HEK293 (cell line): ENCODE measurements around the gene COL5A1.

ENCODE experiments used
- CTCF ChIA-PET: fragments of 350-600 bp; formaldehyde crosslinking; extraction: SDS; loops from one replicate; lab custom pipeline; 2021; ENCODE audit warnings: antibody characterized with exemption; lab: Yijun Ruan, JAX
- POLR2A ChIA-PET: fragments of 300-600 bp; formaldehyde crosslinking; extraction: SDS; loops from one replicate; lab custom pipeline; 2020; ENCODE audit warnings: antibody characterized with exemption, inconsistent platforms; lab: Yijun Ruan, JAX
- H3K27ac ChIP-seq: fragments of 200-500 bp; sonication (Bioruptor generic); 2 replicates; pipeline ENCODE4 v1.5.1; 2014; ENCODE audit warnings: low read depth, low read length, control low read depth, inconsistent platforms; ENCODE audit errors: extremely low read depth
- H3K36me3 ChIP-seq, 2 experiments: fragments of 200-500 bp in 1 of 2; sonication (Bioruptor generic) in 1 of 2; 1 replicate in 1 of 2; 2 replicates in 1 of 2; pipeline ENCODE4 v1.5.1; 2014 to 2017; ENCODE audit warnings: inconsistent platforms in 2 of 2, low read length in 2 of 2; ENCODE audit not compliant: control insufficient read depth in 2 of 2, insufficient read depth in 1 of 2
- H3K4me1 ChIP-seq: fragments of 200-500 bp; sonication (Bioruptor generic); 2 replicates; pipeline ENCODE4 v1.5.1; 2014; ENCODE audit warnings: mild to moderate bottlenecking, low read length, inconsistent platforms; ENCODE audit not compliant: control insufficient read depth, insufficient read depth
- H3K4me3 ChIP-seq: 2 replicates; pipeline ENCODE4 v1.5.1; 2011; ENCODE audit warnings: low read depth, mild to moderate bottlenecking, control low read depth, low read length, moderate library complexity
- H3K9me3 ChIP-seq: fragments of 200-500 bp; sonication (Bioruptor generic); 2 replicates; pipeline ENCODE4 v1.5.1; 2014; ENCODE audit warnings: low read depth, low read length, inconsistent platforms; ENCODE audit not compliant: control insufficient read depth, insufficient read depth
- GLIS2 ChIP-seq: fragments of 450-650 bp; formaldehyde crosslinking; IDR thresholded peaks from 2 replicates; pipeline ENCODE4 v1.5.1; 2016; ENCODE audit warnings: missing biosample characterization, missing genetic modification characterization
- KLF17 ChIP-seq: fragments of 450-650 bp; formaldehyde crosslinking; IDR thresholded peaks from 2 replicates; pipeline ENCODE4 v1.5.1; 2016; ENCODE audit warnings: missing biosample characterization, missing genetic modification characterization
- PRDM1 ChIP-seq: fragments of 450-650 bp; formaldehyde crosslinking; IDR thresholded peaks from 2 replicates; pipeline ENCODE4; 2016; ENCODE audit warnings: missing biosample characterization, missing genetic modification characterization
- SCRT2 ChIP-seq: fragments of 450-650 bp; formaldehyde crosslinking; IDR thresholded peaks from 2 replicates; pipeline ENCODE4 v1.5.1; 2016; ENCODE audit warnings: missing biosample characterization, missing genetic modification characterization
- SETDB1 ChIP-seq: IDR thresholded peaks from one replicate; pipeline ENCODE4 v1.6.1; 2017; ENCODE audit warnings: mild to moderate bottlenecking, low read length, moderate library complexity, mixed read lengths; ENCODE audit not compliant: insufficient read length
- ZBTB11 ChIP-seq: fragments of 450-650 bp; formaldehyde crosslinking; conservative IDR thresholded peaks from 2 replicates; pipeline ENCODE4 v1.5.1; 2016; ENCODE audit warnings: low read depth, missing biosample characterization, missing genetic modification characterization
- ZBTB20 ChIP-seq: fragments of 450-650 bp; formaldehyde crosslinking; IDR thresholded peaks from 2 replicates; pipeline ENCODE4 v1.5.1; 2016; ENCODE audit warnings: missing biosample characterization, missing genetic modification characterization
- ZFP37 ChIP-seq: fragments of 450-650 bp; formaldehyde crosslinking; IDR thresholded peaks from 2 replicates; pipeline ENCODE4 v1.5.1; 2016; ENCODE audit warnings: missing biosample characterization, missing genetic modification characterization
- ZIC2 ChIP-seq: fragments of 450-650 bp; formaldehyde crosslinking; IDR thresholded peaks from 2 replicates; pipeline ENCODE4 v1.5.1; 2016; ENCODE audit warnings: missing biosample characterization, missing genetic modification characterization
- ZNF133 ChIP-seq: fragments of 450-650 bp; formaldehyde crosslinking; IDR thresholded peaks from 2 replicates; pipeline ENCODE4 v1.5.1; 2016; ENCODE audit warnings: missing biosample characterization, missing genetic modification characterization
- ZNF19 ChIP-seq: fragments of 450-650 bp; formaldehyde crosslinking; IDR thresholded peaks from 2 replicates; pipeline ENCODE4; 2016; ENCODE audit warnings: missing biosample characterization, missing genetic modification characterization, low read depth
- ZNF302 ChIP-seq: fragments of 450-650 bp; formaldehyde crosslinking; IDR thresholded peaks from 2 replicates; pipeline ENCODE4 v1.5.1; 2016; ENCODE audit warnings: missing biosample characterization, missing genetic modification characterization, low read depth
- ZNF324 ChIP-seq: fragments of 450-650 bp; formaldehyde crosslinking; IDR thresholded peaks from 2 replicates; pipeline ENCODE4 v1.5.1; 2016; ENCODE audit warnings: missing biosample characterization, missing genetic modification characterization
- ZNF366 ChIP-seq: fragments of 450-650 bp; formaldehyde crosslinking; conservative IDR thresholded peaks from 2 replicates; pipeline ENCODE4 v1.5.1; 2016; ENCODE audit warnings: missing biosample characterization, missing genetic modification characterization
- ZNF549 ChIP-seq: fragments of 450-650 bp; IDR thresholded peaks from 2 replicates; pipeline ENCODE4 v1.5.1; 2018; ENCODE audit warnings: missing biosample characterization, missing genetic modification characterization, mild to moderate bottlenecking, inconsistent platforms, moderate library complexity
- ZNF692 ChIP-seq: fragments of 450-650 bp; formaldehyde crosslinking; IDR thresholded peaks from 2 replicates; pipeline ENCODE4 v1.5.1; 2016; ENCODE audit warnings: missing biosample characterization, missing genetic modification characterization
- ZNF76 ChIP-seq: fragments of 450-650 bp; formaldehyde crosslinking; IDR thresholded peaks from 2 replicates; pipeline ENCODE4; 2016; ENCODE audit warnings: low read depth, missing biosample characterization, missing genetic modification characterization, borderline replicate concordance
- ZNF785 ChIP-seq: fragments of 450-650 bp; formaldehyde crosslinking; IDR thresholded peaks from 2 replicates; pipeline ENCODE4 v1.5.1; 2016; ENCODE audit warnings: missing biosample characterization, missing genetic modification characterization
- TF ChIP-seq, protein P1 (sequence below): fragments of 450-650 bp; formaldehyde crosslinking; IDR thresholded peaks from 2 replicates; pipeline ENCODE4 v1.5.1; 2016; ENCODE audit warnings: missing biosample characterization, missing genetic modification characterization
- TF ChIP-seq, protein P2 (sequence below): fragments of 450-650 bp; IDR thresholded peaks from 2 replicates; pipeline ENCODE4 v1.5.1; 2018; ENCODE audit warnings: missing biosample characterization, mild to moderate bottlenecking, missing genetic modification characterization
- TF ChIP-seq, protein P3 (sequence below): fragments of 450-650 bp; formaldehyde crosslinking; IDR thresholded peaks from 2 replicates; pipeline ENCODE4 v1.5.1; 2016; ENCODE audit warnings: missing biosample characterization, missing genetic modification characterization
- TF ChIP-seq, protein P4 (sequence below): IDR thresholded peaks from 2 replicates; pipeline ENCODE4 v1.6.1; 2011; ENCODE audit warnings: mild to moderate bottlenecking, low read depth, low read length, borderline replicate concordance

Gene COL5A1

GRCh38 chr9:134620751-134621557, 20.6 kb upstream of the COL5A1 start:
- POLR2A ChIA-PET, result interaction anchor here (0.6 kb wide), 1 partner anchor 12 kb away, joined by 8 read pairs; no protein-coding TSS in a partner anchor
- no peaks in the 10 kb centered on the region for H3K36me3 ChIP-seq
- H3K4me1 ChIP-seq, result no peaks in the 10 kb centered on the region
- no peak overlapping the region for H3K27ac ChIP-seq
- no peak for TF ChIP-seq ZNF785
- TF ChIP-seq ZNF692 (tag by site-specific recombination), result no peak
- TF ChIP-seq ZNF324 (tag by site-specific recombination), result no peak
- TF ChIP-seq, protein P1, sequence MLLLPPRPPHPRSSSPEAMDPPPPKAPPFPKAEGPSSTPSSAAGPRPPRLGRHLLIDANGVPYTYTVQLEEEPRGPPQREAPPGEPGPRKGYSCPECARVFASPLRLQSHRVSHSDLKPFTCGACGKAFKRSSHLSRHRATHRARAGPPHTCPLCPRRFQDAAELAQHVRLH (tag by site-specific recombination), result no peak
- no peak for TF ChIP-seq ZBTB11 (tag by site-specific recombination)
- TF ChIP-seq ZBTB20 (tag by site-specific recombination), result no peak
- no peak for TF ChIP-seq ZNF133 (tag by site-specific recombination)
- no peak for TF ChIP-seq GLIS2 (tag by site-specific recombination)
- TF ChIP-seq ZIC2 (tag by site-specific recombination), result no peak
- TF ChIP-seq, all 188 proteins: peak for 0
- H3K9me3 ChIP-seq, result no peaks in the 10 kb centered on the region
- no peak overlapping the region for H3K4me3 ChIP-seq
- CTCF ChIA-PET, result interaction anchor here (1.3 kb wide), 1 partner anchor 16 kb away, joined by 3 read pairs; no protein-coding TSS in a partner anchor

DNA sequence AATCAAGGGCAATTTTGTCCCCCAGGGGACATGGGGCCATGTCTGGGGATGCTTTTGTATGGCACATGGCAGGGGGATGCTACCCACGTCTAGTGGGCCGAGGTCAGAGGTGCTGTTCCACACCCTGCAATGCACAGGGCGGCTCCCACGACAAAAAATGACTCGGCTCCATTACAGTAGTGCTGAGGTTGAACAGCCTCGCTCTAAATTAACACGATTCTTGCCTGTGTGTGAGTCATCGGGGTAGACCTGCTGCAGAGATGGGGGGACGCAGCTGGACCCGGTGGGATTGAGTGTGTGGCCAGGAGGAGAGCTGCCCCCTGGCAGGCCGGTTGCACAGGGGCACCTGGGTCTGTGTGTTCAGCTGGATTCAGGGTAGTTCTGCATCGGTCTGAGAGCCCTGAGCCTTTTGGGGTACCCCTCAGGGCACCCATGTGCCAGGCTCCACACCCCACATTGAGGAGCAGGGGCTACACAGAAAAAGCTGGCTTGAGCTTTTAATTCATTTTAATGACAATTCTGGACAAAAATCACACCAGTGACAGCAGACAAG, 20.0 kb upstream of the COL5A1 start:
- Histone ChIP-seq H3K4me3 (no peak overlapping the region), H3K36me3 (no peaks in the 10 kb centered on the region), H3K4me1 (no peaks in the 10 kb centered on the region), H3K9me3 (no peaks in the 10 kb centered on the region), H3K27ac (no peak overlapping the region)
- ChIA-PET POLR2A (no interaction called here), CTCF (interaction anchor here (1.3 kb wide), 1 partner anchor 16 kb away, joined by 3 read pairs; no protein-coding TSS in a partner anchor)
- TF ChIP-seq ZIC2 (tag by site-specific recombination) (no peak), ZNF366 (no peak), ZNF549 (tag by site-specific recombination) (no peak), KLF17 (tag by site-specific recombination) (no peak), SETDB1 (no peak), PRDM1 (tag by site-specific recombination) (no peak), ZNF302 (no peak), ZFP37 (tag by site-specific recombination) (no peak), ZNF76 (tag by site-specific recombination) (no peak), SCRT2 (tag by site-specific recombination) (no peak), ZNF19 (tag by site-specific recombination) (no peak)
- TF ChIP-seq, protein P2, sequence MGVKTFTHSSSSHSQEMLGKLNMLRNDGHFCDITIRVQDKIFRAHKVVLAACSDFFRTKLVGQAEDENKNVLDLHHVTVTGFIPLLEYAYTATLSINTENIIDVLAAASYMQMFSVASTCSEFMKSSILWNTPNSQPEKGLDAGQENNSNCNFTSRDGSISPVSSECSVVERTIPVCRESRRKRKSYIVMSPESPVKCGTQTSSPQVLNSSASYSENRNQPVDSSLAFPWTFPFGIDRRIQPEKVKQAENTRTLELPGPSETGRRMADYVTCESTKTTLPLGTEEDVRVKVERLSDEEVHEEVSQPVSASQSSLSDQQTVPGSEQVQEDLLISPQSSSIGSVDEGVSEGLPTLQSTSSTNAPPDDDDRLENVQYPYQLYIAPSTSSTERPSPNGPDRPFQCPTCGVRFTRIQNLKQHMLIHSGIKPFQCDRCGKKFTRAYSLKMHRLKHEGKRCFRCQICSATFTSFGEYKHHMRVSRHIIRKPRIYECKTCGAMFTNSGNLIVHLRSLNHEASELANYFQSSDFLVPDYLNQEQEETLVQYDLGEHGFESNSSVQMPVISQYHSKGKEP (tag by site-specific recombination), result no peak
- TF ChIP-seq, protein P3, sequence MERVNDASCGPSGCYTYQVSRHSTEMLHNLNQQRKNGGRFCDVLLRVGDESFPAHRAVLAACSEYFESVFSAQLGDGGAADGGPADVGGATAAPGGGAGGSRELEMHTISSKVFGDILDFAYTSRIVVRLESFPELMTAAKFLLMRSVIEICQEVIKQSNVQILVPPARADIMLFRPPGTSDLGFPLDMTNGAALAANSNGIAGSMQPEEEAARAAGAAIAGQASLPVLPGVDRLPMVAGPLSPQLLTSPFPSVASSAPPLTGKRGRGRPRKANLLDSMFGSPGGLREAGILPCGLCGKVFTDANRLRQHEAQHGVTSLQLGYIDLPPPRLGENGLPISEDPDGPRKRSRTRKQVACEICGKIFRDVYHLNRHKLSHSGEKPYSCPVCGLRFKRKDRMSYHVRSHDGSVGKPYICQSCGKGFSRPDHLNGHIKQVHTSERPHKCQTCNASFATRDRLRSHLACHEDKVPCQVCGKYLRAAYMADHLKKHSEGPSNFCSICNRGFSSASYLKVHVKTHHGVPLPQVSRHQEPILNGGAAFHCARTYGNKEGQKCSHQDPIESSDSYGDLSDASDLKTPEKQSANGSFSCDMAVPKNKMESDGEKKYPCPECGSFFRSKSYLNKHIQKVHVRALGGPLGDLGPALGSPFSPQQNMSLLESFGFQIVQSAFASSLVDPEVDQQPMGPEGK (tag by site-specific recombination), result no peak
- TF ChIP-seq, protein P4, sequence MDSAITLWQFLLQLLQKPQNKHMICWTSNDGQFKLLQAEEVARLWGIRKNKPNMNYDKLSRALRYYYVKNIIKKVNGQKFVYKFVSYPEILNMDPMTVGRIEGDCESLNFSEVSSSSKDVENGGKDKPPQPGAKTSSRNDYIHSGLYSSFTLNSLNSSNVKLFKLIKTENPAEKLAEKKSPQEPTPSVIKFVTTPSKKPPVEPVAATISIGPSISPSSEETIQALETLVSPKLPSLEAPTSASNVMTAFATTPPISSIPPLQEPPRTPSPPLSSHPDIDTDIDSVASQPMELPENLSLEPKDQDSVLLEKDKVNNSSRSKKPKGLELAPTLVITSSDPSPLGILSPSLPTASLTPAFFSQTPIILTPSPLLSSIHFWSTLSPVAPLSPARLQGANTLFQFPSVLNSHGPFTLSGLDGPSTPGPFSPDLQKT, result no peak
